Psoas muscle (tissue), 8 donors: ENCODE measurements around the gene C18orf54. TPM values are rescaled to one million over a fixed set of nuclear protein-coding genes. Genes with fewer than 3 reads are reported as not detected.
A peak's percentile ranks its signal among the peaks of the same experiment; 100 is the strongest.

Experiments used
- ATAC-seq, 4 donors: fragments of 200-7000 bp; cut with Tn5 transposase; one replicate each; pipeline ENCODE4 v1.9.1; 2020; ENCODE audit warnings: moderate library complexity in 3 of 4, mild to moderate bottlenecking in 2 of 4
- DNase-seq, 2 donors: peaks; one replicate each; pipeline ENCODE4 v3.0.0-alpha.2; 2020
- H3K27ac ChIP-seq: fragments of 200-600 bp; one replicate; pipeline ENCODE4 v1.8.0; 2022
- H3K27me3 ChIP-seq, 3 donors: fragments of 200-600 bp in 1 of 3; one replicate each; pipeline versions ENCODE4 v1.6.1 to v1.8.0; 2013 to 2022; ENCODE audit warnings: low read length in 2 of 3, mild to moderate bottlenecking in 2 of 3, moderate library complexity in 1 of 3; ENCODE audit not compliant: insufficient read depth in 3 of 3
- H3K36me3 ChIP-seq, 2 donors: fragments of 200-600 bp in 1 of 2; one replicate each; pipeline versions ENCODE4 v1.6.1 to v1.8.0; 2013 to 2022; ENCODE audit warnings: low read depth in 1 of 2, mild to moderate bottlenecking in 1 of 2, moderate library complexity in 1 of 2; ENCODE audit not compliant: insufficient read depth in 1 of 2
- H3K4me1 ChIP-seq: fragments of 200-600 bp; one replicate; pipeline ENCODE4 v1.8.0; 2022
- H3K4me3 ChIP-seq: fragments of 200-600 bp; one replicate; pipeline ENCODE4 v1.8.0; 2022; ENCODE audit warnings: mild to moderate bottlenecking
- H3K9me3 ChIP-seq: fragments of 200-600 bp; one replicate; pipeline ENCODE4 v1.8.0; 2022
- WGBS, 3 donors: extraction: QIAGEN DNeasy Blood & Tissue Kit; methylation state at CpG; one replicate each; pipeline versions ENCODE4 v1.1.6 to v1.1.7; 2013; 5-methylcytosine and 5-hydroxymethylcytosine counted together
- intact Hi-C, 2 donors: fragments of 100-400 bp; cut with DNase I; formaldehyde crosslinking; loops; one replicate each; pipeline versions ENCODE4 v1.11.0 to v1.14.2; 2022
- polyA plus RNA-seq, 3 donors: library from polyadenylated mRNA; stranded (reverse); fragments of 200-250 nt; gene quantifications; one replicate each; pipeline ENCODE4 v1.2.3, GENCODE V29; 2013
- total RNA-seq, 4 donors: library from RNA; stranded (reverse); fragmentation: NEBNext Ultra II Directional in 2 of 4; extraction: Animal tissue kit (Norgen Biotek cat#: 25700) in 2 of 4; gene quantifications; one replicate each; pipeline versions ENCODE4 v1.2.1 to v1.2.4, GENCODE V29; 2021 to 2023
- TF ChIP-seq, protein P1 (sequence below): fragments of 200-600 bp; IDR thresholded peaks from one replicate; pipeline ENCODE4 v1.8.0; 2022; ENCODE audit warnings: antibody characterized with exemption
- donor health status: healthy with polysubstance abuse.
- donor health status: DM: no; HTN: no; CAD: no; lungs with moderate emphysema.
- donor health status: Bipolar disorder and iron deficiency.
- donor health status: healthy.
- donor health status: DM: yes; HTN: yes; CAD: no.
- donor health status: DM: no; HTN: no; CAD: no.
- donor health status: DM: no; HTN: no; CAD: no.
- donor health status: DM: yes; HTN: yes; CAD: no.

The C18orf54 gene
- total and polyA plus RNA-seq, 7 donors: 0.11 to 1.0 (median 0.29) TPM

DNA sequence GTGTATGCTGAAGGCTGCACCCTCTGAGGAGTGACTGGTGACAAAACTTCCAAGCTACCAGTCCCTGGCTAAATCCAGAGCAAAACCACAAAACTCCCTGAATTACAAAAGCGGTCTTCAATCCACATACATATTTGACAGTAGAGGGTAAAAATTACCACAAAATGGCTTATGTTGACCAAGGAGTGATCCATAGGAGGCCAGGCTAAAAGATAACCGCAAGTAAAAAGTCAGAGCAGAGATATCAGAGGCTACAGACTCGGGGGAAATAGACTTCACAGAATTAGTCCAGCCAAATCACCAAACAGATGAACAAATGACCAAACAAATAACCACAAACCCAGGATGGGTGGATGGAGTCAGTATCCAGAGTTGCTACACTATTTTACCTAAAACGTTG is 19.5 kb upstream of the C18orf54 start:
- Histone ChIP-seq H3K27me3 (no peaks in the 10 kb centered on the region), H3K36me3 (no peaks in the 10 kb centered on the region), H3K4me1 (no peaks in the 10 kb centered on the region), H3K9me3 (no peaks in the 10 kb centered on the region), H3K27ac (no peak overlapping the region), H3K4me3 (no peak overlapping the region)
- ATAC-seq: no peak
- TF ChIP-seq, protein P1, sequence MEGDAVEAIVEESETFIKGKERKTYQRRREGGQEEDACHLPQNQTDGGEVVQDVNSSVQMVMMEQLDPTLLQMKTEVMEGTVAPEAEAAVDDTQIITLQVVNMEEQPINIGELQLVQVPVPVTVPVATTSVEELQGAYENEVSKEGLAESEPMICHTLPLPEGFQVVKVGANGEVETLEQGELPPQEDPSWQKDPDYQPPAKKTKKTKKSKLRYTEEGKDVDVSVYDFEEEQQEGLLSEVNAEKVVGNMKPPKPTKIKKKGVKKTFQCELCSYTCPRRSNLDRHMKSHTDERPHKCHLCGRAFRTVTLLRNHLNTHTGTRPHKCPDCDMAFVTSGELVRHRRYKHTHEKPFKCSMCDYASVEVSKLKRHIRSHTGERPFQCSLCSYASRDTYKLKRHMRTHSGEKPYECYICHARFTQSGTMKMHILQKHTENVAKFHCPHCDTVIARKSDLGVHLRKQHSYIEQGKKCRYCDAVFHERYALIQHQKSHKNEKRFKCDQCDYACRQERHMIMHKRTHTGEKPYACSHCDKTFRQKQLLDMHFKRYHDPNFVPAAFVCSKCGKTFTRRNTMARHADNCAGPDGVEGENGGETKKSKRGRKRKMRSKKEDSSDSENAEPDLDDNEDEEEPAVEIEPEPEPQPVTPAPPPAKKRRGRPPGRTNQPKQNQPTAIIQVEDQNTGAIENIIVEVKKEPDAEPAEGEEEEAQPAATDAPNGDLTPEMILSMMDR: no peak
- DNase-seq: no peak
- intact Hi-C loops: no loop called here
- WGBS, 3 donors: 93 to 95% (median 93%) methylated on average over 4 of the region's 4 CpGs

DNA sequence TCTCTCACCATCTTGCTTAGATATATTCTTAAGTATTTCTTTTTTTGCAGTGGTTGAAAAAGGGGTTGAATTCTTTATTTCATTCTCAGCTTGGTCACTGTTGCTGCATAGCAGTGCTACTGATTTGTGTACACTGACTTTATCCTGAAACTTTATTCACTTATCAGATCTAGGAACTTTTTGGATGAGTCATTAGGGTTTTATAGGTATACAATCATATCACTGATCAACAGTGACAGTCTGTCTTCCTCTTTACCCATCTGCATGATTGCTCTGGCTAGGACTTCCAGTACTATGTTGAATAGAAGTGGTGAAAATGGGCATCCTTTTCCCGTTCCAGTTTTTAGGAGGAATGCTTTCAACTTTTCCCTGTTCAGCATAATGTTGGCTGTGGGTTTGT is 6.5 kb upstream of the C18orf54 start:
- ATAC-seq (no peak), DNase-seq (no peak)
- 87 to 97% (median 88%) methylated on average over 1 of the region's 1 CpG for WGBS, 3 donors
- TF ChIP-seq, protein P1: no peak
- intact Hi-C loops: no loop called here
- Histone ChIP-seq H3K27ac (no peak overlapping the region), H3K9me3 (no peaks in the 10 kb centered on the region), H3K36me3 (no peaks in the 10 kb centered on the region), H3K4me1 (no peaks in the 10 kb centered on the region), H3K27me3 (peaks cover 0 to 2% (median 0%) of the 10 kb centered on the region in 3 donors), H3K4me3 (no peak overlapping the region)

- TF ChIP-seq, protein P1: no peak
- peaks cover 7% of the 10 kb centered on the region for H3K4me1 ChIP-seq
- WGBS, 3 donors: 1 to 2% (median 2%) methylated on average over 15 of the region's 15 CpGs
- DNase-seq (no peak), ATAC-seq (peak in 1 of 4 donors; percentile 56)
- no peaks in the 10 kb centered on the region for H3K9me3 ChIP-seq
- H3K4me3 ChIP-seq: peak overlapping the region; percentile 84
- H3K27ac ChIP-seq: no peak overlapping the region
- H3K27me3 ChIP-seq: peaks cover 0 to 16% (median 2%) of the 10 kb centered on the region in 3 donors
- intact Hi-C loops: no loop called here
- H3K36me3 ChIP-seq: no peaks in the 10 kb centered on the region
Measured at GRCh38 chr18:54357082-54357659, 535 bp upstream of the C18orf54 start.

DNA sequence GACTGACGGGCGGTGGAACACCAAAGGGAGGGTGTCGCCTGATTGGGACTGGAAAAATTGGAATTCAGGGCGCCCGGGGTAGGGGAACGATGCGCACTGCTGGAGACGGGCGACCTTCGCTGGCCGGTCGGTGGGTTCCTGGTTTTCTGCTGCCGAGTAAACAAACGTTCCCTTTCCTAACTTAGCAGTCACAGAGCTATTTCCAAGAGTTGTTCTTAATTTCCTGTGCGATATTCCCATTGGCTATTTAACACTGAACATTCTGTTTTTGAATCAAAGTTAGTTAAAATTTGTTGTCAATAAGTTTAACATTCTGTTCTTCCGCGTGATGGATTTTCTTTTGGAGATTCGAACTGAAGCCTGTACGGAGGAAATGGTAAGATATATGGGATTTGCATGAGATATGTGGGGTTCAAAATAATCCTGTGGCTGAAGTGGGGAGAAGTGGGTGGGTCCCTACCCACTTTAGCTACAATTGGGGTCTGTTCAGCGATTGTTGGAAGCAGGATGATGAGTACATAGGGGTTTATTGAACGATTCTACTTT is 862 bp downstream of the C18orf54 start:
- WGBS, 3 donors: 1% methylated on average over 21 of the region's 21 CpGs
- H3K36me3 ChIP-seq: no peaks in the 10 kb centered on the region
- peak overlapping the region; percentile 84 for H3K4me3 ChIP-seq
- no peaks in the 10 kb centered on the region for H3K9me3 ChIP-seq
- peaks cover 7% of the 10 kb centered on the region for H3K4me1 ChIP-seq
- ATAC-seq (peak; percentile 16 to 44 (median 22)), DNase-seq (no peak)
- intact Hi-C loops: no loop called here
- H3K27me3 ChIP-seq: peaks cover 0 to 16% (median 0%) of the 10 kb centered on the region in 3 donors
- TF ChIP-seq, protein P1: no peak
- no peak overlapping the region for H3K27ac ChIP-seq

DNA sequence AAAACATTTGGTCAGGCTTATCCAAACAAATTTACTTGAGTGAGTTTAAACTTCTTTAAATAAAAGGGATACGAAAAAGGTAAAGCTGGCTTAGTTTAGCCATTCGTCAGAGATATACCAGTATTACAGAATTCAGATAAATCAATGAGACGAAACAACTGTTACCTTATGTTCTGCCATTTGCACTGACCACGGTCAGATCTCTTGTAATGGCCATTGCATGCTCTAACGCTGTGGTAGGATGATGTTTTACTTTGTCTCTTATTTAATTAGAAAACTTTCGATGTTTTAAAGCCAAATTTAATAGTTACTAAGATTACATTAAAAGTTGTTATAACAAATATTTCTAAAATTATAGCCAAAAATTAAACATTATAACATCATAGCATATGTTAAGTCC is 1.5 kb downstream of the C18orf54 start:
- Histone ChIP-seq H3K27ac (no peak overlapping the region), H3K4me3 (peak overlapping the region; percentile 84), H3K36me3 (no peaks in the 10 kb centered on the region), H3K27me3 (peaks cover 0 to 16% (median 0%) of the 10 kb centered on the region in 3 donors), H3K4me1 (peaks cover 7% of the 10 kb centered on the region), H3K9me3 (no peaks in the 10 kb centered on the region)
- intact Hi-C loops: no loop called here
- 46 to 63% (median 54%) methylated on average over 6 of the region's 6 CpGs for WGBS, 3 donors
- TF ChIP-seq, protein P1: no peak
- no peak for ATAC-seq
- no peak for DNase-seq
